Activated CD8-positive, alpha-beta memory T cell treated with anti-CD3 and anti-CD28 coated beads, Interleukin-2, amount 50 U/mL, for 4 hours (primary cell): ENCODE data around the gene MYRF.

Source experiments
- DNase-seq: peaks from one replicate; pipeline ENCODE4 v3.0.0-alpha.2; 2020

MYRF gene

GRCh38 chr11:61762223-61762615 is 9.8 kb downstream of the MYRF start:
- DNase-seq, result no peak

- no peak for DNase-seq
Measured at GRCh38 chr11:61762798-61763197, 10.4 kb downstream of the MYRF start.

- no peak for DNase-seq
Measured at GRCh38 chr11:61763930-61764605, 11.6 kb downstream of the MYRF start.

- DNase-seq, result no peak
Measured at GRCh38 chr11:61764606-61765260, 12.3 kb downstream of the MYRF start.

DNA sequence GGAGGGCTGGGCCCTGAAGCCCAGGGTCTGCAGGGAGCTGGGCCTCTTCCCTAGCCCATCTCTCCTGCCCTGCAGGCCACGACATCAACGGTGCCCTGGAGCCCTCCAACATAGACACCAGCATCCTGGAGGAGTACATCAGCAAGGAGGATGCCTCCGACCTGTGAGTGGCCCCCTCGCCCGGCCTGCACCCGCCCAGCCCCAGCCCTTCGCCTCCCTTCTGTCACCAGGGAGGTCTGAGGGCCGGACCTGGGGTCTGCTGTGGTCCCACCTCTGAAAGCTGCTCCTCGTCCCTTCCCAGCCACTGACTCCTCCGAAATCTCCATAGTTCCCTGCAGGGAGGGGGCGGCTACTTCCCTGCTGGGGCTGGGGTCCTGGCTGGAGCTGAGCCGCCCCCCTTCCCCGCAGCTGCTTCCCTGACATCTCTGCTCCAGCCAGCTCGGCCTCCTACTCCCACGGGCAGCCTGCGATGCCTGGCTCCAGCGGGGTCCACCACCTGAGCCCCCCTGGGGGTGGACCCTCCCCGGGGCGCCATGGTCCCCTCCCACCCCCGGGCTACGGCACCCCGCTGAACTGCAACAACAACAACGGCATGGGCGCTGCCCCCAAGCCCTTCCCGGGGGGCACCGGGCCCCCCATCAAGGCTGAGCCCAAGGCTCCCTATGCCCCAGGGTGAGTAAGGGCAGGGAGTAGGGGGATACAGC is 13.3 kb downstream of the MYRF start:
- no peak for DNase-seq

DNA sequence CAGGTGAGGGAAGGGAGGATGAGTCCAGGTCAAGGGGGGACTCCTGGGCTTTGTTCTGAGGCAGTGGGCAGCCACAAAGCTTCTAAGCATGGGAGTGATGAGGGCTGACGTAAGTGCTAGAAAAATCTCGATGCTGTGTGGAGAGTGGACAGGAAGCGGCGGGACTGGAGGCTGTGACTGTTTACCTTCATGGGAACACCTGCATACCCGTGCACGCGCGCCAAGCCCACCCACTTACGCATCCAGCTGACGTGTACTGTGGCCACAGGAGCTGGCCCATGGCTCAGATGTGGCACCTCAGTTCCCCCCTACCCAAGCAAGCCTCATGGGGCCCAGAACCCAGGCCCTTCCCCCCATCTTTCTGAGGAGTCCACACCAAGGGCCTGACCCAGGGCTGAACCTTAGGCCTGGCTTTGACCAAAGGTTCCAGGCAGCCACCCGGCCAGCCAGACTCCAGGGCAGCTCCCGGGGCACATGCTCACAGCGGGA is 14.0 kb downstream of the MYRF start:
- no peak for DNase-seq

- no peak for DNase-seq
Measured at GRCh38 chr11:61768376-61769076, 16.1 kb downstream of the MYRF start.

- DNase-seq, result no peak
Measured at GRCh38 chr11:61769169-61769920, 16.9 kb downstream of the MYRF start.

GRCh38 chr11:61769946-61770683 is 17.7 kb downstream of the MYRF start:
- no peak for DNase-seq

DNA sequence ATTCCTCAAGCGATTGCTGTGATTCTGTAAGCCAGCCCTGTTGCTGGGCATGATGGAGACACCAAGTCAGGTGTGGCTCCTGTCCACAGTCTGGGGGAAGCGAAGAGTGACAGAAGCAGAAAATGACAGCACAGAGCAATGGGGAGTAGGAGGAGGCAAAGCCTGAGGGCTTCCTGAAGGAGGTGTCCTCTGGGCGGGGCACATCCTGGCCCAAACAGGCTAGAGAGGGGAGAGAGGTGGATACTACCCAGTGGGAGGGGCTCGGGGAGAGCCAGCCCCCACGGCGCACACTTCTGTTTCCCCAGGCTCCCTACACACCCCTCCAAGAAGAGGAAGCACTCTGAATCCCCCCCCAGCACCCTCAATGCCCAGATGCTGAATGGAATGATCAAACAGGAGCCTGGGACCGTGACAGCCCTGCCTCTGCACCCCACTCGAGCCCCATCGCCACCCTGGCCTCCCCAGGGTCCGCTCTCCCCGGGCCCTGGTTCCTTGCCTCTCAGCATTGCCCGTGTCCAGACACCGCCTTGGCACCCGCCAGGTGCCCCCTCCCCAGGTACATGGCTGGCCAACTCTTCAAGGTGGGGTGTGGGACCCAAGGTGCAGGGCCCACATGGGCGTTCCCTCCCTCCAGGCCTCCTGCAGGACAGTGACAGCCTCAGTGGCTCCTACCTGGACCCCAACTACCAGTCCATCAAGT is 18.9 kb downstream of the MYRF start:
- DNase-seq, result no peak

DNA sequence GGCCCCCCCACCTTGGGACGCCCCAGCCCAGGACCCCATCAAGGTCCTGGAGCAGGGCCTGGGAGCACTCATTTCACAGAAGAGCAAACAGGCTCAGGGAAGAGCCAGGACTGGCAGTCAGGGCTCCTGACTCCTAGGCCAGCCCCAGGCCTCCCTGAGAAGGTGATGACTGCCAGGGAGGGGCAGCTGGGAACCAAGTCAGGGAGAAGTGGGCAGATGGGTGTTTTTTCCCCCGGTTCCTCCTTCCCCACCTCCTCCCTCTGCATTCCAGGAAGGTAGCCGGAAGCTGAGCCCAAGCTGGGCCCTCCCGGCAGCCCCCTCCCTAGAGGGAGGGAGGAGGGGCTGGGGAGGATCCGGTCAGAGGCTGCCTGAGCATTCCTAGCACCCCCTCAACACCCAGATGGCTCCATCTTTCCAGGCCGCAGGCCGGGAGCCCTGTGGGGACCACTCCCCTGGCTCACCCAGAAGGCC is 19.6 kb downstream of the MYRF start:
- no peak for DNase-seq

- DNase-seq, result no peak
Measured at GRCh38 chr11:61773356-61773755, 20.9 kb downstream of the MYRF start.

DNA sequence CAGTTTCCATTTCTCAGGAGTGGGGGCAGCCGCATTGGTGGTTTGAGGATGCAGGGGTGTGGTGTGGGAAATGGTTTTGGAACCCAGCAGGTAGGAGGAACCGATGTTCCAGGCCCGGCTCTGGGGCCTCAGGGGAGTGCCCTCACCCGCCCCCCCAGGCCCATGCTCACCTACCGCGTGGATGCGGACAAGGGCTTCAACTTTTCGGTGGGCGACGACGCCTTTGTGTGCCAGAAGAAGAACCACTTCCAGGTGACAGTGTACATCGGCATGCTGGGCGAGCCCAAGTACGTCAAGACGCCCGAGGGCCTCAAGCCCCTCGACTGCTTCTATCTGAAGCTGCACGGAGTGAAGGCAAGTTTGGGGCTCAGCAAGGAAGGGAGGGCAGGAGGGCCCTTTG is 21.4 kb downstream of the MYRF start:
- DNase-seq, result no peak

GRCh38 chr11:61774411-61774810 is 22.0 kb downstream of the MYRF start:
- DNase-seq, result no peak

DNA sequence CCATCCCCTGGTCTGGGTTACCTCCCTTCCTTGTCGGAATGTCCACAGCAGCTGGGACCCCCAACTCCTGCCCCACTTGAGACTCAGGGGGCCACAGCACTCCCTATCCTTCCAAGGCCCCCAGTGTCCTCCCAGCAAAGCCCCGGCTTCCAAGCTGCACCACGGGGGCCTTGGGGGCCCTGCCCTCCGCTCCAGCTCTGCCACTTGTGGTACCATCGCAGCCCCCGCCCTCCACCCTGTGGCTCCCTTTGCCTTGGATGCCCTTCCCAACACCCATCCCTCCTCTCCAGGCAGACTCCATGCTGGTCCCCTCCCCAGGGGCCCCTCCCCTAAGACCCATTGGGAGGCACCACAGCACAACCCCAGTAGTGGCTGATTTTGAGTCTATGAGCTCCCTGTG is 22.7 kb downstream of the MYRF start:
- no peak for DNase-seq

- DNase-seq, result no peak
Measured at GRCh38 chr11:61775606-61776554, 23.4 kb downstream of the MYRF start.

GRCh38 chr11:61776561-61777075 is 24.2 kb downstream of the MYRF start:
- DNase-seq, result peak; percentile 56

- DNase-seq, result peak; percentile 72
Measured at GRCh38 chr11:61777234-61778090, 25.0 kb downstream of the MYRF start.
